Erythroblast (primary cell): ENCODE results near the gene AFG1L.

ENCODE experiments used
- GATA1 ChIP-seq: IDR thresholded peaks from 2 replicates; pipeline ENCODE4 v1.6.1; 2011; ENCODE audit warnings: low read depth, mild to moderate bottlenecking, control low read depth, low read length, moderate library complexity
- POLR2A ChIP-seq: IDR thresholded peaks from 2 replicates; pipeline ENCODE4 v1.6.1; 2011; ENCODE audit warnings: mild to moderate bottlenecking, low read length

DNA sequence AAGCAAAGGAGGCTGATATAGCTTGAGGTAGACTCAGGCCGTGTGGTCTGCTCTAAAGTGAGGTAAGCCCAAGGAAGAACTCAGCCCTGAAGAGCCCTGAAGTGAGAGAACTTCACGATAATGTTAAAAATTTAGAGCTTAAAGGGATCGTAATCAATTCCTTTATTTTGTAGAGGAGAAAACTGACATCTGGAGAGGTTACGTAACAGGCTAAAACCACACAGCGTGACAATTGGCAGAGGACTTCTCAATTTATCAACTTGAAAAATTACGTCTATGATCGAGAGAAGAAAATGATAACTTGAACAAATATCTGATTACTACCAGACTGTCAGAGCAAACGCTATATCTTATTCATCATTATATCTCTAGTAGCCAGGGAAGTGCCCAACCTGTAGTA is 144.1 kb downstream of the AFG1L start:
- no peak for TF ChIP-seq POLR2A
- no peak for TF ChIP-seq GATA1
